ENCODE data around the gene GPR55. TPM values are rescaled to one million over a fixed set of nuclear protein-coding genes. Genes with fewer than 3 reads are reported as not detected.
A peak's percentile ranks its signal among the peaks of the same experiment; 100 is the strongest.

Gene GPR55
- total and polyA plus RNA-seq, 10 donors, result 0.86 to 6.8 (median 3.1) TPM

DNA sequence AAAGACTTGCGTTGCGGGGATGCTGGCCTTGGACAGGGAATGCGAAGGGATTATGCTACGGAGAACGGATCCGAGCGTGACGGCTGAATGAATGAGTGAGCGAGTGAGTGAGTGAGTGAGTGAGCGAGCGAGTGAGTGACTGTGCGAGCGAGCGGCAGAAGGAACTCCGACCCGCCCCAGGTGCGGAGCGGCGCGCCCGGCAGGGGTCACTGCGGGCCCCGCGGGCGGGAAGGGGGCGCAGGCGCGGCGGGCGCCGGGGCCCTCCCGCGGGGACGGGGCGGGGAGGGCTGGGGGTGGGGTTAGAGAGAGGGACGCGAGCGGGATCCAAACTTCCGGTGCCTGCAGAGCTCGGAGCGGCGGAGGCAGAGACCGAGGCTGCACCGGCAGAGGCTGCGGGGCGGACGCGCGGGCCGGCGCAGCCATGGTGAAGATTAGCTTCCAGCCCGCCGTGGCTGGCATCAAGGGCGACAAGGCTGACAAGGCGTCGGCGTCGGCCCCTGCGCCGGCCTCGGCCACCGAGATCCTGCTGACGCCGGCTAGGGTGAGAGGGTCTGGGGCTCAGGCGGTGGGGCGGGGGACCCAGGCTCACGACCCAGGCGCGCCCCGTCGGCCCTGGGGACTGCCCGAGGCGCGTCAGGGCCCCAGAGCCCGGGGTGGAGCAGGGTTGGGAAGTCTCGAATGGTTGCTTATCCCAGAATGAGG, 60.3 kb downstream of the GPR55 start, which contains the start of gene ITM2C:
ITM2C (plus strand) TSS at position 338 of the 702 bp plus-strand sequence; CDS start at position 422, 84 bp downstream.
- peaks cover 25 to 74% (median 52%) of the 10 kb centered on the region in 6 donors for H3K4me1 ChIP-seq
- H3K9me3 ChIP-seq, result no peaks in the 10 kb centered on the region
- peak; percentile 91 for DNase-seq
- intact Hi-C loops (cut with DNase I; ENCODE audit: low total_unique reads), result no loop called here
- peak within 1 kb of the TSS; percentile 54 to 83 (median 72) for H3K4me3 ChIP-seq
- peak within 1 kb of the TSS; percentile 46 to 84 (median 66) for H3K27ac ChIP-seq
- peaks cover 0 to 64% (median 13%) of the 10 kb centered on the region in 7 donors for H3K27me3 ChIP-seq (replicated peaks in 1 of 7)
- 0 to 1% (median 1%) methylated on average over 61 to 76 of the region's 76 CpGs for WGBS, 5 donors
- no peaks in the 10 kb centered on the region for H3K36me3 ChIP-seq
- TF ChIP-seq POLR2A (IDR thresholded peaks at IDR 0.05) (peak in 1 of 3 donors; percentile 5), CTCF (IDR thresholded peaks at IDR 0.05 in 8 of 11, conservative IDR thresholded peaks at IDR 0.05 in 3 of 11) (peak in 7 of 11 experiments; percentile 19 to 70 (median 56)), POLR2AphosphoS5 (IDR thresholded peaks at IDR 0.05) (peak; percentile 70 to 84 (median 82))

DNA sequence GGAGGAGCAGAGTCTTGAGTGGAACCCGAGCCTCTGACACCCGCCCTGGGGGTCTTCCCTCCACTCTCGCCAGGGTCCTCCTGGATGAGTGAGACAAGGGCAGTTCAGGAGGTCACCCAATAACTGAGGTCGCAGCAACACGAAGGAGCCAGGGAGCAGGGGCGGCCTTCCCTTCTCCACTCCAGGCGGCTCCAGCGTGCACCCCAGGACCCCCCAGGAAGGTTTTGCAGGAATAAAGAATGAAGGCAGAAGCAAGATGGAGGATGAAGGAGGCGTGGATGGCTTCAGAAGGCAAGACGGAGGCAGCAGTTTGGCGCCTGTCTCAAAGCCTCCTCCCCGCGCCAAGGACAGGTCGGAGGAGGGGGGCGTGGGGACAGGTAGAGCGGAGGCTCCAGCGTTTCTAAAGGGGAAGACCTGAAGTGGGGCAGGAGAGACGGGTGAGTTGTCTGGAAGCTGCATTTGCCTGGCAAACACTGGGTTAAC, 60.9 kb downstream of the GPR55 start:
- Histone ChIP-seq H3K4me3 (peak overlapping the region in 7 of 8 donors; percentile 54 to 82 (median 67)), H3K9me3 (no peaks in the 10 kb centered on the region), H3K27ac (peak overlapping the region in 3 of 8 donors; percentile 74 to 84 (median 79)), H3K36me3 (no peaks in the 10 kb centered on the region), H3K27me3 (replicated peaks in 1 of 7) (peaks cover 0 to 70% (median 13%) of the 10 kb centered on the region in 7 donors), H3K4me1 (peaks cover 25 to 68% (median 46%) of the 10 kb centered on the region in 6 donors)
- WGBS, 5 donors, result 46 to 58% (median 50%) methylated on average over 18 of the region's 18 CpGs
- TF ChIP-seq POLR2AphosphoS5 (IDR thresholded peaks at IDR 0.05), result no peak
- TF ChIP-seq CTCF (IDR thresholded peaks at IDR 0.05 in 8 of 11, conservative IDR thresholded peaks at IDR 0.05 in 3 of 11), result no peak
- no peak for TF ChIP-seq POLR2A (IDR thresholded peaks at IDR 0.05)
- intact Hi-C loops (cut with DNase I; ENCODE audit: low total_unique reads), result no loop called here
- DNase-seq, result no peak

GRCh38 chr2:230863442-230864121, 61.5 kb downstream of the GPR55 start:
- Histone ChIP-seq H3K27me3 (replicated peaks in 1 of 7) (peaks cover 0 to 75% (median 13%) of the 10 kb centered on the region in 7 donors), H3K27ac (no peak overlapping the region), H3K36me3 (no peaks in the 10 kb centered on the region), H3K4me3 (peak overlapping the region in 1 of 8 donors; percentile 81), H3K9me3 (no peaks in the 10 kb centered on the region), H3K4me1 (peaks cover 25 to 62% (median 45%) of the 10 kb centered on the region in 6 donors)
- TF ChIP-seq POLR2A (IDR thresholded peaks at IDR 0.05) (no peak), POLR2AphosphoS5 (IDR thresholded peaks at IDR 0.05) (no peak), CTCF (IDR thresholded peaks at IDR 0.05 in 8 of 11, conservative IDR thresholded peaks at IDR 0.05 in 3 of 11) (no peak)
- intact Hi-C loops (cut with DNase I; ENCODE audit: low total_unique reads), result no loop called here
- DNase-seq, result no peak
- WGBS, 5 donors, result 76 to 90% (median 81%) methylated on average over 11 to 13 of the region's 13 CpGs
